WTC11 (cell line): Measurements from ENCODE around the gene CLK2. TPM values are rescaled to one million over a fixed set of nuclear protein-coding genes. Genes with fewer than 3 reads are reported as not detected.

Source experiments
- CBFB ChIP-seq: sonication (generic); formaldehyde crosslinking; IDR thresholded peaks from 2 replicates; pipeline ENCODE4 v1.8.1; 2022; ENCODE audit warnings: mild to moderate bottlenecking, low read depth, missing genetic modification reagents
- ELF4 ChIP-seq: sonication (generic); formaldehyde crosslinking; IDR thresholded peaks from 2 replicates; pipeline ENCODE4 v1.8.1; 2022; ENCODE audit warnings: low read depth, mild to moderate bottlenecking, moderate library complexity, missing genetic modification reagents
- EMX1 ChIP-seq: fragments of 250-450 bp; sonication (Bioruptor Pico); IDR thresholded peaks from 2 replicates; pipeline ENCODE4 v1.8.0; 2021; ENCODE audit warnings: mild to moderate bottlenecking
- FOXJ3 ChIP-seq: sonication (generic); formaldehyde crosslinking; IDR thresholded peaks from 2 replicates; pipeline ENCODE4 v1.9.0; 2021; ENCODE audit warnings: missing genetic modification reagents, mild to moderate bottlenecking, borderline replicate concordance
- GABPB1 ChIP-seq: sonication (generic); formaldehyde crosslinking; IDR thresholded peaks from 2 replicates; pipeline ENCODE4 v1.8.1; 2023; ENCODE audit warnings: mild to moderate bottlenecking, missing genetic modification reagents
- MYBL2 ChIP-seq: sonication (generic); formaldehyde crosslinking; IDR thresholded peaks from 2 replicates; pipeline ENCODE4 v1.8.1; 2023; ENCODE audit warnings: mild to moderate bottlenecking, moderate library complexity, missing genetic modification reagents
- RELA ChIP-seq: sonication (generic); formaldehyde crosslinking; IDR thresholded peaks from 2 replicates; pipeline ENCODE4 v1.8.1; 2022; ENCODE audit warnings: missing genetic modification reagents, mild to moderate bottlenecking, borderline replicate concordance
- RORB ChIP-seq: fragments of 250-450 bp; sonication (Bioruptor Pico); IDR thresholded peaks from 2 replicates; pipeline ENCODE4 v1.9.0; 2021; ENCODE audit warnings: mild to moderate bottlenecking
- SMAD3 ChIP-seq: sonication (generic); formaldehyde crosslinking; IDR thresholded peaks from 2 replicates; pipeline ENCODE4 v1.8.0; 2022; ENCODE audit warnings: missing genetic modification reagents, mild to moderate bottlenecking, borderline replicate concordance
- TEAD4 ChIP-seq: sonication (generic); formaldehyde crosslinking; IDR thresholded peaks from 2 replicates; pipeline ENCODE4 v1.8.0; 2022; ENCODE audit warnings: mild to moderate bottlenecking, missing genetic modification reagents
- TP53 ChIP-seq: sonication (generic); formaldehyde crosslinking; IDR thresholded peaks from 2 replicates; pipeline ENCODE4 v1.8.1; 2023; ENCODE audit warnings: mild to moderate bottlenecking, missing genetic modification reagents
- ZNF121 ChIP-seq: sonication (generic); formaldehyde crosslinking; IDR thresholded peaks from 2 replicates; pipeline ENCODE4 v1.8.0; 2023; ENCODE audit warnings: missing genetic modification reagents
- ZNF219 ChIP-seq: sonication (generic); formaldehyde crosslinking; IDR thresholded peaks from 2 replicates; pipeline ENCODE4 v1.8.0; 2023; ENCODE audit warnings: missing genetic modification reagents, mild to moderate bottlenecking, borderline replicate concordance
- ZNF317 ChIP-seq: sonication (generic); formaldehyde crosslinking; IDR thresholded peaks from 2 replicates; pipeline ENCODE4 v1.8.1; 2023; ENCODE audit warnings: low read depth, mild to moderate bottlenecking, moderate library complexity, missing genetic modification reagents, borderline replicate concordance
- ZNF416 ChIP-seq: fragments of 250-450 bp; sonication (Bioruptor Pico); IDR thresholded peaks from 2 replicates; pipeline ENCODE4 v1.9.0; 2021; ENCODE audit warnings: mild to moderate bottlenecking, inconsistent platforms
- total RNA-seq: library from RNA; stranded (reverse); gene quantifications from 3 replicates; pipeline ENCODE4 v1.2.3, GENCODE V29; 2021
- TF ChIP-seq, protein P1 (sequence below): sonication (generic); formaldehyde crosslinking; IDR thresholded peaks from 2 replicates; pipeline ENCODE4 v1.8.0; 2023; ENCODE audit warnings: mild to moderate bottlenecking, missing genetic modification reagents
- TF ChIP-seq, protein P2 (sequence below): sonication (generic); formaldehyde crosslinking; IDR thresholded peaks from 2 replicates; pipeline ENCODE4 v1.8.0; 2022; ENCODE audit warnings: mild to moderate bottlenecking, missing genetic modification reagents
- TF ChIP-seq, protein P3 (sequence below): fragments of 250-450 bp; sonication (Bioruptor Pico); IDR thresholded peaks from 2 replicates; pipeline ENCODE4 v1.9.0; 2021; ENCODE audit warnings: mild to moderate bottlenecking, borderline replicate concordance
- TF ChIP-seq, protein P4 (sequence below): sonication (generic); formaldehyde crosslinking; IDR thresholded peaks from 2 replicates; pipeline ENCODE4 v1.8.0; 2022; ENCODE audit warnings: mild to moderate bottlenecking, missing genetic modification reagents
- TF ChIP-seq, protein P5 (sequence below): sonication (generic); formaldehyde crosslinking; IDR thresholded peaks from 2 replicates; pipeline ENCODE4 v1.8.1; 2023; ENCODE audit warnings: mild to moderate bottlenecking, missing genetic modification reagents
- TF ChIP-seq, protein P6 (sequence below): sonication (generic); formaldehyde crosslinking; IDR thresholded peaks from 2 replicates; pipeline ENCODE4 v1.8.0; 2023; ENCODE audit warnings: missing genetic modification reagents
- TF ChIP-seq, protein P7 (sequence below): fragments of 250-450 bp; sonication (Bioruptor Pico); IDR thresholded peaks from 2 replicates; pipeline ENCODE4 v1.9.0; 2021; ENCODE audit warnings: mild to moderate bottlenecking
- TF ChIP-seq, protein P8 (sequence below): sonication (generic); formaldehyde crosslinking; IDR thresholded peaks from 2 replicates; pipeline ENCODE4 v1.8.1; 2022; ENCODE audit warnings: low read depth, mild to moderate bottlenecking, moderate library complexity, missing genetic modification reagents, borderline replicate concordance
- TF ChIP-seq, protein P9 (sequence below): fragments of 250-450 bp; sonication (Bioruptor Pico); IDR thresholded peaks from 2 replicates; pipeline ENCODE4 v1.9.0; 2021; ENCODE audit warnings: mild to moderate bottlenecking

CLK2 gene
- total RNA-seq, 1 experiment from 2014 or later = 74.4 TPM

DNA sequence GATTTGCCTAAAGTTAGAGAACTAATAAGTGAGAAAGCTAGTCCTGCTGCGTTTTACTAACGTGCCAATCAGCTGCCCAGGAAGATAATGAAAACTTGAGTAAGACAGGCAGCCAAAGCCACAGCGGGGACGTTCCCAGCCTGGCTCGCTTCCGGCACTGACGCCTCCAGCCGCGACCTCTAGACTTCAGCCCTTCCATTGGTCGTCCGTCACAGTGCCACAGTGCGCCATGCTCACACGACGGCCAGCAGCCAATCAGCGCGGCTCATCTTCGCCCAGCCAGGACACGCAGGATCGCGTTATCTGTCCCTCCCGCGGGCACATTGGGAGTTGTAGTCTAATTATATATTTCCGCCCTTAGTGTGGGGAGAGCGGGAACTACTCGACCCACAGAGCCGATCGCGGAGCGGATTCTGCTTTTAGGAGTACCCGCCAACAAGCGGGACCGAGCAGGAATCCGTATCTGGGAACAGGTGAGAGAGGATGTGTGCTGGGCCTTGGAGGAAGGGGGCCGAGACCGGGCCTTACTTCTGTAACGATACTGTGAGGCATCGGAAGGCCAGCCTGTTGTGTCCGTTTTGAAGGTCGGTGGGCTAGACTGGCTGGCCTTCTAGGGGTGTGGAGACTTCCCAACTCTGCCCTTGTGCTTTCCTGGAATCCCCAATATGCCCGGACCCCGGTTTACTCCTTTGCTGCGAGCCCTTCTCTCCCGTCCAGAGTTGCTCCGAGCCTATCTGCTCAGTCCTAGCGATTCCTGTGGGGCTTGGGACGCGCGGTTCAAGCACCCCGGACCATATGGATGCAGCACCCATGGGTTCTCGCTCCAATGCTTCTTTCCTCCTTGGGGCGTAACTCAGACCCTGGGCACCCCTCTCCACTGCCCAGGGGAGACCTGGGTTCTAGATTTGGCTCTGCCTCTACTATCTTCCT, 35.5 kb upstream of the CLK2 start, which contains the start of gene FDPS (continued):
- TF ChIP-seq, protein P1, sequence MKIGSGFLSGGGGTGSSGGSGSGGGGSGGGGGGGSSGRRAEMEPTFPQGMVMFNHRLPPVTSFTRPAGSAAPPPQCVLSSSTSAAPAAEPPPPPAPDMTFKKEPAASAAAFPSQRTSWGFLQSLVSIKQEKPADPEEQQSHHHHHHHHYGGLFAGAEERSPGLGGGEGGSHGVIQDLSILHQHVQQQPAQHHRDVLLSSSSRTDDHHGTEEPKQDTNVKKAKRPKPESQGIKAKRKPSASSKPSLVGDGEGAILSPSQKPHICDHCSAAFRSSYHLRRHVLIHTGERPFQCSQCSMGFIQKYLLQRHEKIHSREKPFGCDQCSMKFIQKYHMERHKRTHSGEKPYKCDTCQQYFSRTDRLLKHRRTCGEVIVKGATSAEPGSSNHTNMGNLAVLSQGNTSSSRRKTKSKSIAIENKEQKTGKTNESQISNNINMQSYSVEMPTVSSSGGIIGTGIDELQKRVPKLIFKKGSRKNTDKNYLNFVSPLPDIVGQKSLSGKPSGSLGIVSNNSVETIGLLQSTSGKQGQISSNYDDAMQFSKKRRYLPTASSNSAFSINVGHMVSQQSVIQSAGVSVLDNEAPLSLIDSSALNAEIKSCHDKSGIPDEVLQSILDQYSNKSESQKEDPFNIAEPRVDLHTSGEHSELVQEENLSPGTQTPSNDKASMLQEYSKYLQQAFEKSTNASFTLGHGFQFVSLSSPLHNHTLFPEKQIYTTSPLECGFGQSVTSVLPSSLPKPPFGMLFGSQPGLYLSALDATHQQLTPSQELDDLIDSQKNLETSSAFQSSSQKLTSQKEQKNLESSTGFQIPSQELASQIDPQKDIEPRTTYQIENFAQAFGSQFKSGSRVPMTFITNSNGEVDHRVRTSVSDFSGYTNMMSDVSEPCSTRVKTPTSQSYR (CRISPR knock-in tag) = no peak
- TF ChIP-seq SMAD3 (peak; percentile 52; the same call in 1 of the 2 replicates), FOXJ3 (CRISPR knock-in tag) (no peak), MYBL2 (CRISPR knock-in tag) (no peak), ZNF219 (CRISPR knock-in tag) (no peak), ELF4 (CRISPR knock-in tag) (no peak), ZNF121 (CRISPR knock-in tag) (no peak), RORB (CRISPR knock-in tag) (no peak), GABPB1 (CRISPR knock-in tag) (no peak), ZNF416 (CRISPR knock-in tag) (no peak), CBFB (CRISPR knock-in tag) (no peak), TP53 (CRISPR knock-in tag) (no peak), EMX1 (no peak), TEAD4 (CRISPR knock-in tag) (no peak), RELA (CRISPR knock-in tag) (no peak), ZNF317 (CRISPR knock-in tag) (no peak)
- TF ChIP-seq, protein P2, sequence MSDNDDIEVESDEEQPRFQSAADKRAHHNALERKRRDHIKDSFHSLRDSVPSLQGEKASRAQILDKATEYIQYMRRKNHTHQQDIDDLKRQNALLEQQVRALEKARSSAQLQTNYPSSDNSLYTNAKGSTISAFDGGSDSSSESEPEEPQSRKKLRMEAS (CRISPR knock-in tag) = peak; percentile 72
- TF ChIP-seq, protein P3, sequence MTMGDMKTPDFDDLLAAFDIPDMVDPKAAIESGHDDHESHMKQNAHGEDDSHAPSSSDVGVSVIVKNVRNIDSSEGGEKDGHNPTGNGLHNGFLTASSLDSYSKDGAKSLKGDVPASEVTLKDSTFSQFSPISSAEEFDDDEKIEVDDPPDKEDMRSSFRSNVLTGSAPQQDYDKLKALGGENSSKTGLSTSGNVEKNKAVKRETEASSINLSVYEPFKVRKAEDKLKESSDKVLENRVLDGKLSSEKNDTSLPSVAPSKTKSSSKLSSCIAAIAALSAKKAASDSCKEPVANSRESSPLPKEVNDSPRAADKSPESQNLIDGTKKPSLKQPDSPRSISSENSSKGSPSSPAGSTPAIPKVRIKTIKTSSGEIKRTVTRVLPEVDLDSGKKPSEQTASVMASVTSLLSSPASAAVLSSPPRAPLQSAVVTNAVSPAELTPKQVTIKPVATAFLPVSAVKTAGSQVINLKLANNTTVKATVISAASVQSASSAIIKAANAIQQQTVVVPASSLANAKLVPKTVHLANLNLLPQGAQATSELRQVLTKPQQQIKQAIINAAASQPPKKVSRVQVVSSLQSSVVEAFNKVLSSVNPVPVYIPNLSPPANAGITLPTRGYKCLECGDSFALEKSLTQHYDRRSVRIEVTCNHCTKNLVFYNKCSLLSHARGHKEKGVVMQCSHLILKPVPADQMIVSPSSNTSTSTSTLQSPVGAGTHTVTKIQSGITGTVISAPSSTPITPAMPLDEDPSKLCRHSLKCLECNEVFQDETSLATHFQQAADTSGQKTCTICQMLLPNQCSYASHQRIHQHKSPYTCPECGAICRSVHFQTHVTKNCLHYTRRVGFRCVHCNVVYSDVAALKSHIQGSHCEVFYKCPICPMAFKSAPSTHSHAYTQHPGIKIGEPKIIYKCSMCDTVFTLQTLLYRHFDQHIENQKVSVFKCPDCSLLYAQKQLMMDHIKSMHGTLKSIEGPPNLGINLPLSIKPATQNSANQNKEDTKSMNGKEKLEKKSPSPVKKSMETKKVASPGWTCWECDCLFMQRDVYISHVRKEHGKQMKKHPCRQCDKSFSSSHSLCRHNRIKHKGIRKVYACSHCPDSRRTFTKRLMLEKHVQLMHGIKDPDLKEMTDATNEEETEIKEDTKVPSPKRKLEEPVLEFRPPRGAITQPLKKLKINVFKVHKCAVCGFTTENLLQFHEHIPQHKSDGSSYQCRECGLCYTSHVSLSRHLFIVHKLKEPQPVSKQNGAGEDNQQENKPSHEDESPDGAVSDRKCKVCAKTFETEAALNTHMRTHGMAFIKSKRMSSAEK = no peak
- TF ChIP-seq, protein P4, sequence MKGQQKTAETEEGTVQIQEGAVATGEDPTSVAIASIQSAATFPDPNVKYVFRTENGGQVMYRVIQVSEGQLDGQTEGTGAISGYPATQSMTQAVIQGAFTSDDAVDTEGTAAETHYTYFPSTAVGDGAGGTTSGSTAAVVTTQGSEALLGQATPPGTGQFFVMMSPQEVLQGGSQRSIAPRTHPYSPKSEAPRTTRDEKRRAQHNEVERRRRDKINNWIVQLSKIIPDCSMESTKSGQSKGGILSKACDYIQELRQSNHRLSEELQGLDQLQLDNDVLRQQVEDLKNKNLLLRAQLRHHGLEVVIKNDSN (CRISPR knock-in tag) = peak; percentile 85
- TF ChIP-seq, protein P5, sequence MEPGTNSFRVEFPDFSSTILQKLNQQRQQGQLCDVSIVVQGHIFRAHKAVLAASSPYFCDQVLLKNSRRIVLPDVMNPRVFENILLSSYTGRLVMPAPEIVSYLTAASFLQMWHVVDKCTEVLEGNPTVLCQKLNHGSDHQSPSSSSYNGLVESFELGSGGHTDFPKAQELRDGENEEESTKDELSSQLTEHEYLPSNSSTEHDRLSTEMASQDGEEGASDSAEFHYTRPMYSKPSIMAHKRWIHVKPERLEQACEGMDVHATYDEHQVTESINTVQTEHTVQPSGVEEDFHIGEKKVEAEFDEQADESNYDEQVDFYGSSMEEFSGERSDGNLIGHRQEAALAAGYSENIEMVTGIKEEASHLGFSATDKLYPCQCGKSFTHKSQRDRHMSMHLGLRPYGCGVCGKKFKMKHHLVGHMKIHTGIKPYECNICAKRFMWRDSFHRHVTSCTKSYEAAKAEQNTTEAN (CRISPR knock-in tag) = 0 out of 2 replicates have a peak, but pooled peaks have one; percentile 38
- TF ChIP-seq, protein P6, sequence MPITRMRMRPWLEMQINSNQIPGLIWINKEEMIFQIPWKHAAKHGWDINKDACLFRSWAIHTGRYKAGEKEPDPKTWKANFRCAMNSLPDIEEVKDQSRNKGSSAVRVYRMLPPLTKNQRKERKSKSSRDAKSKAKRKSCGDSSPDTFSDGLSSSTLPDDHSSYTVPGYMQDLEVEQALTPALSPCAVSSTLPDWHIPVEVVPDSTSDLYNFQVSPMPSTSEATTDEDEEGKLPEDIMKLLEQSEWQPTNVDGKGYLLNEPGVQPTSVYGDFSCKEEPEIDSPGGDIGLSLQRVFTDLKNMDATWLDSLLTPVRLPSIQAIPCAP = no peak
- TF ChIP-seq, protein P7, sequence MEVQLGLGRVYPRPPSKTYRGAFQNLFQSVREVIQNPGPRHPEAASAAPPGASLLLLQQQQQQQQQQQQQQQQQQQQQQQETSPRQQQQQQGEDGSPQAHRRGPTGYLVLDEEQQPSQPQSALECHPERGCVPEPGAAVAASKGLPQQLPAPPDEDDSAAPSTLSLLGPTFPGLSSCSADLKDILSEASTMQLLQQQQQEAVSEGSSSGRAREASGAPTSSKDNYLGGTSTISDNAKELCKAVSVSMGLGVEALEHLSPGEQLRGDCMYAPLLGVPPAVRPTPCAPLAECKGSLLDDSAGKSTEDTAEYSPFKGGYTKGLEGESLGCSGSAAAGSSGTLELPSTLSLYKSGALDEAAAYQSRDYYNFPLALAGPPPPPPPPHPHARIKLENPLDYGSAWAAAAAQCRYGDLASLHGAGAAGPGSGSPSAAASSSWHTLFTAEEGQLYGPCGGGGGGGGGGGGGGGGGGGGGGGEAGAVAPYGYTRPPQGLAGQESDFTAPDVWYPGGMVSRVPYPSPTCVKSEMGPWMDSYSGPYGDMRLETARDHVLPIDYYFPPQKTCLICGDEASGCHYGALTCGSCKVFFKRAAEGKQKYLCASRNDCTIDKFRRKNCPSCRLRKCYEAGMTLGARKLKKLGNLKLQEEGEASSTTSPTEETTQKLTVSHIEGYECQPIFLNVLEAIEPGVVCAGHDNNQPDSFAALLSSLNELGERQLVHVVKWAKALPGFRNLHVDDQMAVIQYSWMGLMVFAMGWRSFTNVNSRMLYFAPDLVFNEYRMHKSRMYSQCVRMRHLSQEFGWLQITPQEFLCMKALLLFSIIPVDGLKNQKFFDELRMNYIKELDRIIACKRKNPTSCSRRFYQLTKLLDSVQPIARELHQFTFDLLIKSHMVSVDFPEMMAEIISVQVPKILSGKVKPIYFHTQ (CRISPR knock-in tag) = no peak
- TF ChIP-seq, protein P8, sequence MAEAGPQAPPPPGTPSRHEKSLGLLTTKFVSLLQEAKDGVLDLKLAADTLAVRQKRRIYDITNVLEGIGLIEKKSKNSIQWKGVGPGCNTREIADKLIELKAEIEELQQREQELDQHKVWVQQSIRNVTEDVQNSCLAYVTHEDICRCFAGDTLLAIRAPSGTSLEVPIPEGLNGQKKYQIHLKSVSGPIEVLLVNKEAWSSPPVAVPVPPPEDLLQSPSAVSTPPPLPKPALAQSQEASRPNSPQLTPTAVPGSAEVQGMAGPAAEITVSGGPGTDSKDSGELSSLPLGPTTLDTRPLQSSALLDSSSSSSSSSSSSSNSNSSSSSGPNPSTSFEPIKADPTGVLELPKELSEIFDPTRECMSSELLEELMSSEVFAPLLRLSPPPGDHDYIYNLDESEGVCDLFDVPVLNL (CRISPR knock-in tag) = no peak
- TF ChIP-seq, protein P9, sequence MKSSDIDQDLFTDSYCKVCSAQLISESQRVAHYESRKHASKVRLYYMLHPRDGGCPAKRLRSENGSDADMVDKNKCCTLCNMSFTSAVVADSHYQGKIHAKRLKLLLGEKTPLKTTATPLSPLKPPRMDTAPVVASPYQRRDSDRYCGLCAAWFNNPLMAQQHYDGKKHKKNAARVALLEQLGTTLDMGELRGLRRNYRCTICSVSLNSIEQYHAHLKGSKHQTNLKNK = no peak
